GM19395 (cell line): ENCODE data around the gene BASP1.

Experiments
- ATAC-seq: cut with Tn5 transposase; IDR thresholded peaks from one replicate; pipeline ENCODE4 v1.9.1; 2021; ENCODE audit warnings: mild to moderate bottlenecking, moderate library complexity; ENCODE audit not compliant: unreplicated experiment

The BASP1 gene

DNA sequence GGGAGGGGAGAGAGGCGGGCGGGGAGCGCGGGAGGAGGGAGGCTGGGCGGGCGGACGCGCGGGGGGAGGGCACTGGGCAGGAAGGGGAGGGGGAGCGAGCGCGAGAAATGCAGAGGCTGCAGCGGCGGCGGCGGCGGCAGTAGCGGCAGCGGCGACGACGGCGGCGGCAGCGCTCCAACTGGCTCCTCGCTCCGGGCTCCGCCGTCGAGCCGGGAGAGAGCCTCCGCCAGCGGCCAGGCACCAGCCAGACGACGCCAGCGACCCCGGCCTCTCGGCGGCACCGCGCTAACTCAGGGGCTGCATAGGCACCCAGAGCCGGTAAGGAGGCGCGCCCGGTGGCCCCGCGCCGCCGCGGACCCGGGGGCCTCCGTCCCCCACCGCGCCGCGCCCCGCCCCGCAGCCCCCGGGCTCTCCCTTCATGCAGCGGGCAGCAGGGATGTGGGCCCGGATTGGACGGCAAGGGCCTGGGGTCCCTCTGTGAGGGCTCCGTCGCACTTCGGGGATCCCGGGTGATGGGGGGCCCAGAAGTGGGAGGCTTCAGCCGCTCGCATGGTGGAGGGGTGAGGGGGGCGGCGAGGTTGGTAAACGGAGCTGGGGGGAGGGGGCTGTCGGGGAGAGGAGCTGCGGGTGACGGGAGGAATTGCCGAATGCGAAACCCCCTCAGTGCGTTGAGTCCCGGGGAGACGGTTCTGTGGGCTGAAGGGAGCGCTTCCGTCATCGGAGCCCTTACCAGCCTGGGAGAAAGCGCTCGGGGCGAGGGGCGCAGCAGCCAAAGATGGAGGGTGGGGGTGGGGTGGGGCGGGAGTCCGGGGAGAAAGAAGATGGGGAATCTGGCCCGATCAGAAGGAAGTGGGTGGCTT is at the start of gene BASP1:
Gene BASP1, plus strand, starts transcription at position 139 of the 860 bp plus-strand sequence. CDS start 57,586 bp downstream, outside the sequence.
- ATAC-seq = peak; percentile 30

- ATAC-seq = no peak
Observed at GRCh38 chr5:17169507-17169906, 47.9 kb upstream of the BASP1 start.

DNA sequence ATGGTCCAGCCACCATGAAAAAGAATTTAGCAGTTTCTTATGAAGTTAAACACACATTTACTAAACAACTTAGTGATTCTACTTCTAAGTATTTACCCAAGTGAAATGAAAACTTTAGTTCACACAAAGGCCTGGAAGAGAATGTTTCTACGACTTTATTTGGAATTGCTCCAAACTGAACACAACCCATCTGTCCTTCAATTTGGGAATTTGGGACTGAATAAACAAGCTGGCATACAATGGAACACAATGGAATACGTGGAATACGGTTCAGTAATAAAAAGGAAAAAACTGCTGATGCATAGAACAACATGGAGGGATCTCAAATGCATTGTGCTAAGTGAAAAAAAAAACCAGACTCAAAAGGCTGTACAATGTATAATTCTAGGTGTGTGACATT is 44.6 kb upstream of the BASP1 start:
- ATAC-seq = no peak

- ATAC-seq = no peak
Observed at GRCh38 chr5:17174965-17175364, 42.5 kb upstream of the BASP1 start.

- ATAC-seq = no peak
Observed at GRCh38 chr5:17177501-17178372, 39.7 kb upstream of the BASP1 start.

DNA sequence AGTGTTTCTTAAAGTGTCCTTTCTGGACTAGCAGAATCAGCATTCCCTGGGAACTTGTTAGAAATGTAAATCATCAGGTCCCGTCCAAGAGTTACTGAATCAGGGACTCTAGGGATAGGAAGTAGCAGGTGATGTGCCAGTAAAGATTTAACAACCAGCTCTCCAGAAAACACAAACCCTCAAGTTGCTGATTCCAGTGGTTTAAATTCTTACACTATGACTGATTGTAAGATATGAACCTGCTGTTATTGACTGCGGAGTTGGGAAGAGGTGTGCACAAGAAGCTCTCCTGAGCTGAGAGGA is 39.1 kb upstream of the BASP1 start:
- no peak for ATAC-seq

GRCh38 chr5:17180330-17180843 is 37.0 kb upstream of the BASP1 start:
- ATAC-seq = no peak

- no peak for ATAC-seq
Observed at GRCh38 chr5:17180864-17181723, 36.3 kb upstream of the BASP1 start.

- no peak for ATAC-seq
Observed at GRCh38 chr5:17182494-17182893, 34.9 kb upstream of the BASP1 start.

DNA sequence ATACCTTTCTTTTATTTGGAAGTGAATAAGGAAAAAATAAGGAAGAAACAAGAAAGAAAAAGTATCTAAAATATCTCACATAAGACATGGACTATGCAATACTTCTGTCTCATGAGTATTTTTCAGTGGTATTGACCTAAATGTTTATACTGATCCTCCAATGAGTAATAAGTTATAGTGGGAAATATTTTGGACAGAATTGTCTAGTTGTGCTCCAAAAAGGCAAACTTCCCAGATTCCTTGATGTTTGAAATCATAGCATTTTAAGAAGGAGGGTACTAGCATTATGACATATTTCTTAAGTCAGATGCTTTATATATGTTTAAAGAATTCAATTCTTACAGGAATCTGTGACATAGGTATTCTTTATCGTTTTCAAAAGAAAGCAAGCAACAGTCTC is 34.5 kb upstream of the BASP1 start:
- no peak for ATAC-seq

GRCh38 chr5:17183831-17184230 is 33.6 kb upstream of the BASP1 start:
- ATAC-seq = no peak

DNA sequence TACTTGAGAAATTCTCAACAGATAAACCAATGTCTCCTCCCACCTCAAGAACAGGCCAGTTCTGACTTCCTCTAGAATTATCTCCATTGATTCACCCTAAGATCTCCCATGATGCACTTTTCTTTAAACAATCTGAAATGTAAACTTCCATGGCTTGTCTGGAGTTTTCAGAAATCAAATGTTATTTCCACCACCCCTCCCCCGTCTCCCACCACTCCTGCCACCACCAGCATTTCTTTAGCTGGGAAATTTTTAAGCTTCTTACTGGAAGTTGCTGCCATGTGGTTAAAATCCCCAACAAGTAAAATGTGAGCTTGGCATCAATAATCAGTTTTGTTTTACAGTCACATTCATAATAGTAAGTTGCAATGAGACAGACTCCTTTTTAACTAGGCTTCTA is 32.8 kb upstream of the BASP1 start:
- no peak for ATAC-seq

DNA sequence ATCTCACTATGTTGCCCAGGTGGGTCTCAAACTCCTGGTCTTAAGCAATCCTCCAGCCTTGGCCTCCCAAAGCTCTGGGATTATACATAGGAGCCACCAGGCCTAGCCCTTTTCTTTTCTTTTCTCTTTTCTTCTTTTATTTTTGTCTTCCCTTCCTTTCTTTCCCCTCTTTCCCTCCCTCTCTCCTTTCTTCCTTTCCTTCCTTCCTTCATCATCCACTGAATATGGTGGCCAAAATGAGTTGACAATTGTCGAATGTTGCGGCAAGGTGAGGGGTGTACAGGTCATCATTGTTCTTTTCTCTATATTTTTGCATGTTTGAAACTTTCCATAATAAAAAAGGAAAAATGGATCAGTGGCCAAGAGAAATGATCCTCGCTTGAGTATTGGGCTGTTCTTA is 32.1 kb upstream of the BASP1 start:
- ATAC-seq = no peak

GRCh38 chr5:17185773-17186172 is 31.7 kb upstream of the BASP1 start:
- ATAC-seq = no peak

DNA sequence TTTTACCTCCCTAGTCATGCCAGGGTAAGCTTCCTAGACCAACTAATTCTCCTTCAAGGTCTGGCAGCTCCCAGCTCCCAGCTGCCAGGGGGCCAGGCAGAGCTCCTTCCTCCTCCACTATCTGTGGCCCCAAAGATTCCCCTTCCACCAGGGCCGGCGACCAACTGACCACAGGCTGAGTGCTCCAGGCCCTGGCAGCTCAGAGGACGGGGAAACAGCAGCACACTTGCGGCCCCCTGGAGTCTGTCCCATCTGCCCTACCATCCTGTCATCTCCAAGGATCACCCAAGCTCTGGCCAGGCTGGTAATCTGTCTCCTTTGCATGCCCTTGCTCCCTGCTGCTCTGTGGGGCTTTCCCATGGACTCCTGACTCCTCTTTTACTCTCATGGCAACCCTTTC is 31.2 kb upstream of the BASP1 start:
- no peak for ATAC-seq

GRCh38 chr5:17187011-17187785 is 30.2 kb upstream of the BASP1 start:
- ATAC-seq = no peak

DNA sequence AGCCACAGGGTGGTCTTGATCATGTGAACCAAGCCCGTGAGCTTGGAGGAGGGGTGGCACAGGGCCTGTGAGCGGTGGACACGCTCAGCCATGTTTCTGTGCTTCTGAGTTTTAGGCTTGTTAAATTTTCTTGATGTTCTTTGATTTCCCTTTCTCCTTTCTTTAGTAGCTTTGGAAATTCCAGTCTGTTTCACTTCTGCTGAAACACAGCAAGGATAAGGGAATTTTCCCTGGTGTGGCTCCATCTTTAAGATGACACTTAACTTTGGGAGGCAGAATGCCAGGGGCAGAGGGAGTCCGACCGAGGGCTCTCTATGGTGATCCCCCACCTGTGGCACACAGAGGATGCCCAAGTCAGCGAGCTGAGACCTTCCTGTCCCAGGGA is 29.7 kb upstream of the BASP1 start:
- no peak for ATAC-seq

DNA sequence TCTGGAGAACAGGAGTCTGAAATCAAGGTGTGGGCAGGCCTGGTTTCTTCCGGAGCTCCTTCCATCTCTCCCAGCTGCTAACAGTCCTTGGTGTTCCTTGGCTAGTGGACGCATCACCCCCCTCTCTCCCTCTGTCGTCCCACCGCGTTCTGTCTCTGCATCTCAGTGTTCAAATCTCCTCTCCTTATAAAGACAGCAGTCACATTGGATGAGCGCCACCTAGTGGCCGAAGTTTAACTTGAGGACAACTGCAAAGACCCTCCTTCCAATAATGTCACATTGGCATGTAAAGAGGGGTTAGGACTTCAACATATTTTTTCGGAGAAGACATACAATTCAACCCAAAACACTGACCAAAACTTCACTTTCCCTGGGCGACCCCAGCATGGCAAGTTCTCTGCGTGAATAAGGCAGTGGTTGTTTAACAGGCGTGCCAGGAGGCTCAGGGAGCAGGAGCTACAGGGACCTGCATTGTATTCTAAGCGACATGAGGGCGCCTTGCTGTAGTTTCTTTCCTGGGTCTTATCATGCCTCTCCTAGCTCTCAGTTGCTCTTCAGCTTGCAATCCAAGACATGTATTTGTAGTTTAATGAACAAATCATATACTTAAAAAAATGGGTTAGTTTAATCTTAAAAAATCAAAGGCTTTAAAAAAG is 27.9 kb upstream of the BASP1 start:
- peak; percentile 87 for ATAC-seq

GRCh38 chr5:17190242-17190778 is 27.1 kb upstream of the BASP1 start:
- ATAC-seq = peak; percentile 50
